HG03060 (cell line): ENCODE results near the gene PXMP2.

Source experiments
- ATAC-seq: cut with Tn5 transposase; IDR thresholded peaks from one replicate; pipeline ENCODE4 v1.9.1; 2021; ENCODE audit warnings: low read depth, moderate number of reproducible peaks; ENCODE audit not compliant: unreplicated experiment

PXMP2 gene

GRCh38 chr12:132719954-132720324, 32.6 kb downstream of the PXMP2 start:
- no peak for ATAC-seq

GRCh38 chr12:132720606-132721345, 33.4 kb downstream of the PXMP2 start:
- ATAC-seq = no peak

- no peak for ATAC-seq
These were observed 35.8 kb downstream of the PXMP2 start for GRCh38 chr12:132723015-132723763.

- no peak for ATAC-seq
These were observed 36.4 kb downstream of the PXMP2 start for GRCh38 chr12:132723764-132724140.

GRCh38 chr12:132724506-132725241, 37.3 kb downstream of the PXMP2 start:
- no peak for ATAC-seq

GRCh38 chr12:132726386-132726785, 39.0 kb downstream of the PXMP2 start:
- no peak for ATAC-seq

GRCh38 chr12:132727091-132727794, 39.9 kb downstream of the PXMP2 start:
- no peak for ATAC-seq

- ATAC-seq = no peak
These were observed 41.1 kb downstream of the PXMP2 start for GRCh38 chr12:132728502-132728901.

GRCh38 chr12:132729541-132730320, 42.3 kb downstream of the PXMP2 start:
- no peak for ATAC-seq

- ATAC-seq = no peak
These were observed 43.0 kb downstream of the PXMP2 start for GRCh38 chr12:132730353-132730752.

GRCh38 chr12:132731574-132731973, 44.2 kb downstream of the PXMP2 start:
- no peak for ATAC-seq

GRCh38 chr12:132734206-132734605, 46.8 kb downstream of the PXMP2 start:
- ATAC-seq = no peak

GRCh38 chr12:132735496-132735895, 48.1 kb downstream of the PXMP2 start:
- no peak for ATAC-seq

- ATAC-seq = no peak
These were observed 49.0 kb downstream of the PXMP2 start for GRCh38 chr12:132736378-132736777.

GRCh38 chr12:132736913-132737312, 49.5 kb downstream of the PXMP2 start:
- no peak for ATAC-seq

GRCh38 chr12:132739600-132740312, 52.4 kb downstream of the PXMP2 start:
- no peak for ATAC-seq

- no peak for ATAC-seq
These were observed 52.9 kb downstream of the PXMP2 start for GRCh38 chr12:132740313-132740646.

GRCh38 chr12:132740652-132741051, 53.3 kb downstream of the PXMP2 start:
- no peak for ATAC-seq

GRCh38 chr12:132741620-132742019, 54.2 kb downstream of the PXMP2 start:
- ATAC-seq = no peak

GRCh38 chr12:132743831-132744230, 56.4 kb downstream of the PXMP2 start:
- ATAC-seq = no peak
